Measurements from ENCODE around the gene FBXL5.
A peak's percentile ranks its signal among the peaks of the same experiment; 100 is the strongest.

FBXL5 gene

DNA sequence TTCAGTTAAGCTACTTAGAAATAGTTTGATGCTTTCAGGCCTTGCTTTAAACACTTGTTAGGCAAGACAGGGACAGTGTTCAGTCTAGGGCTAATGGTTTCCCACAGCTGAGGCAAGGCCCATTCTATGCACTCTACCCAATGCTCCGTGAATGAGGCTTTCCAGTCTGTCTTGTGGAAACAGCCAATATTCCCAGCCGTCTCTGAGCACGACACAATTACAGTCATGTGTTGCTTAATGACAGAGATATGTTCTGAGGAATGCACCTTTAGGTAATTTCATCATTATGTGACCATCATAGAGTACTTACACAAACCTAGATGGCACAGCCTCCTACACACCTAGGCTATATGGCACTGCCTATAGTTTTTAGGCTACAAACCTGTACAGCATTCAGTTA lies 16.9 kb upstream of the FBXL5 start:
- no peak for DNase-seq (ENCODE audit: low read depth)
- TF ChIP-seq, protein P1, sequence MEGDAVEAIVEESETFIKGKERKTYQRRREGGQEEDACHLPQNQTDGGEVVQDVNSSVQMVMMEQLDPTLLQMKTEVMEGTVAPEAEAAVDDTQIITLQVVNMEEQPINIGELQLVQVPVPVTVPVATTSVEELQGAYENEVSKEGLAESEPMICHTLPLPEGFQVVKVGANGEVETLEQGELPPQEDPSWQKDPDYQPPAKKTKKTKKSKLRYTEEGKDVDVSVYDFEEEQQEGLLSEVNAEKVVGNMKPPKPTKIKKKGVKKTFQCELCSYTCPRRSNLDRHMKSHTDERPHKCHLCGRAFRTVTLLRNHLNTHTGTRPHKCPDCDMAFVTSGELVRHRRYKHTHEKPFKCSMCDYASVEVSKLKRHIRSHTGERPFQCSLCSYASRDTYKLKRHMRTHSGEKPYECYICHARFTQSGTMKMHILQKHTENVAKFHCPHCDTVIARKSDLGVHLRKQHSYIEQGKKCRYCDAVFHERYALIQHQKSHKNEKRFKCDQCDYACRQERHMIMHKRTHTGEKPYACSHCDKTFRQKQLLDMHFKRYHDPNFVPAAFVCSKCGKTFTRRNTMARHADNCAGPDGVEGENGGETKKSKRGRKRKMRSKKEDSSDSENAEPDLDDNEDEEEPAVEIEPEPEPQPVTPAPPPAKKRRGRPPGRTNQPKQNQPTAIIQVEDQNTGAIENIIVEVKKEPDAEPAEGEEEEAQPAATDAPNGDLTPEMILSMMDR (IDR thresholded peaks at IDR 0.05; ENCODE audit: control insufficient read depth, insufficient read depth, low read depth, low read length, missing control alignments), result no peak
- no peak overlapping the region for H3K4me3 ChIP-seq (ENCODE audit: control insufficient read depth, low read depth, low read length)

DNA sequence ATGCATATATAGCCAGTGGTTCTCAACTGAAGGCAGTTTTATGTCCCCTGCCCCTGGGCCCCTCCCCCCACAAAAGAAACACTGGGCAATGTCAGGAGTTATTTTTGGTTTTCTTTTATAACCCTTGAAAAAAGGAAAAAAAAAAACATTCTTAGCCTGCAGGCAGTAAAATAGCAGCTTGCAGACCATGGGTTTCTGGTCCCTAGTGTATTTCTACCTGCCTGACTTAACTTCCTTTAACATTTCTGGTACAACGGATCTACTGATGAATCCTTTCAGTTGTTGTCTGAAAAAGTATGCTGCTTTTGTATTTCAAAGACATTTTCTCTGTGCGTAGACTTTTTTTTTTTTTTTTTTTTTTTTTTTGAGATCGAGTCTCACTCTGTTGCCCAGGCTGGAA lies 15.4 kb upstream of the FBXL5 start:
- H3K4me3 ChIP-seq (ENCODE audit: control insufficient read depth, low read depth, low read length), result no peak overlapping the region
- TF ChIP-seq, protein P1 (IDR thresholded peaks at IDR 0.05; ENCODE audit: control insufficient read depth, insufficient read depth, low read depth, low read length, missing control alignments), result no peak
- DNase-seq (ENCODE audit: low read depth), result no peak

GRCh38 chr4:15668566-15669435 lies 13.6 kb upstream of the FBXL5 start:
- TF ChIP-seq, protein P1 (IDR thresholded peaks at IDR 0.05; ENCODE audit: control insufficient read depth, insufficient read depth, low read depth, low read length, missing control alignments), result no peak
- DNase-seq (ENCODE audit: low read depth), result no peak
- H3K4me3 ChIP-seq (ENCODE audit: control insufficient read depth, low read depth, low read length), result no peak overlapping the region

GRCh38 chr4:15667006-15667405 lies 11.8 kb upstream of the FBXL5 start:
- TF ChIP-seq, protein P1 (IDR thresholded peaks at IDR 0.05; ENCODE audit: control insufficient read depth, insufficient read depth, low read depth, low read length, missing control alignments), result no peak
- H3K4me3 ChIP-seq (ENCODE audit: control insufficient read depth, low read depth, low read length), result no peak overlapping the region
- no peak for DNase-seq (ENCODE audit: low read depth)

DNA sequence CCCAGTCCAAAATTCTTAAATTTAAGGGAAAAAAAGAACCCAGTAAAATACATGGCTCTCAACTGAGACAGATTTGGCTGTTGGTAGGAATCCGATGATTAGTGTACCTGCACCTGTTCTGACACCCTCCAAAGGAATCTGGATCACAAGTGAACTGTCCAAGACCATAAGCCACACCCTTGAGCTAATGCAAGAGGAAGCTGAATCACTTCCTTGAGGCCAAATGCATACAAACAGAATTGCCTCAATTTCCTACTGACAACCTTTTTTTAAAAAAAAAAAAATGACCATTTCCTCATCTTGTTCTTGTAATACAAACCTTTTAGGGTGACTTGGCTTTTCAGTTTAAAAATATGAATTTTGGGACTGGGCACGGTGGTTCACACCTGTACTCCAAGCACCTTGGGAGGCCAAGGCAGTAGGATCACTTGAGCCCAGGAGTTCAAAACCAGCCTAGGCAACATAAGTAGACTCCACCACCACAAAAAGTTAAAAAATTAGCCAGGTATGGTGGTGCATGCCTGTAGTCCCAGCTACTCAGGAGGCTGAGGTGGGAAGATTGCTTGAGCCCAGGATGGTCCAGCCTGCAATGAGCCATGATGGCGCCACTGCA lies 10.7 kb upstream of the FBXL5 start:
- H3K4me3 ChIP-seq (ENCODE audit: control insufficient read depth, low read depth, low read length), result no peak overlapping the region
- TF ChIP-seq, protein P1 (IDR thresholded peaks at IDR 0.05; ENCODE audit: control insufficient read depth, insufficient read depth, low read depth, low read length, missing control alignments), result no peak
- DNase-seq (ENCODE audit: low read depth), result no peak

DNA sequence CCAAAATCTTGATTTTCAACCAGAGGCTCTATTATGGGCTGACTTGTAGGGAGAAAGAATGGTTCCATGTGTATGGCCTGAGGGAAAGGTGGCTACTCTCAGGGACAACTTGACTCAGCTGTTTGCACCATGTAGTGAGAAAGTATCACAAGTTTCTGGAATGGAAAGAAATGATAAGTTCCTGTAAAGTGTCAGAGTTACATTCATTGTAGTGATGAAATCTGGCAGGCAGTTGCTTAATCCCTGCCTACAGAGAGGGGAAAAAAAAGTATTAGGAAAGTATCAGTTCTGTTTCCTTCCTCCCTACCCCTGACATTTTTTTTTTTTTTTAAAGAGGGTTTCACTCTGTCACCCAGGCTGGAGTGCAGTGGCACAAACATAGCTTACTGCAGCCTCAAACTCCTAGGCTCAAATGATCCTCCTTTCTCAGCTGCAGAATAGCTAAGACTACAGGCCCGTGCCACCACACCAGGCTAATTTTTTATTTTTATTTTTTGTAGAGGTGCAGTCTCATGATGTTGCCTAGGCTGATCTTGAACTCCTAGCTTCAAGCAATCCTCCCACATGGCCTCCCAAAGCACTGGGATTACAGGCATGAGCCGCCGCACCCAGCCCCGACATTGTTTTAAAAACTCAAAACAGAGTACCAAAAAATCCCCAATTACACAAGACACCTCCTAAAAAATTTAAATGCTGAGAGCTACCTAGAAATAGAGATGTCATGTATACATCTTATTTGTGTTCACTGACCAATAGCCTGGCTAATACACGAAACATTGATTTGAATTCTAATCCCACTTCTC lies 4.8 kb upstream of the FBXL5 start:
- TF ChIP-seq, protein P1 (IDR thresholded peaks at IDR 0.05; ENCODE audit: control insufficient read depth, insufficient read depth, low read depth, low read length, missing control alignments), result no peak
- H3K4me3 ChIP-seq (ENCODE audit: control insufficient read depth, low read depth, low read length), result no peak overlapping the region
- DNase-seq (ENCODE audit: low read depth), result peak; percentile 73

Data from AG09309 (cell line).